HepG2 (cell line): ENCODE data around the gene ADGRD1. TPM values are rescaled to one million over a fixed set of nuclear protein-coding genes. Genes with fewer than 3 reads are reported as not detected.

Source experiments
- JUN ChIP-seq: sonication (generic); formaldehyde crosslinking; IDR thresholded peaks from 2 replicates; pipeline ENCODE4 v1.4.0; 2020; ENCODE audit warnings: mild to moderate bottlenecking, missing genetic modification reagents
- NR0B2 ChIP-seq: sonication (generic); formaldehyde crosslinking; IDR thresholded peaks from 2 replicates; pipeline ENCODE4 v1.4.0; 2020; ENCODE audit warnings: mild to moderate bottlenecking, missing genetic modification reagents
- PCBP2 ChIP-seq: fragments of 200-400 bp; formaldehyde crosslinking; optimal IDR thresholded peaks from 2 replicates; pipeline ENCODE3; 2018; ENCODE audit warnings: low read length, low read depth; ENCODE audit not compliant: poor library complexity, severe bottlenecking
- REL ChIP-seq: sonication (generic); formaldehyde crosslinking; conservative IDR thresholded peaks from 2 replicates; pipeline ENCODE4 v1.8.0; 2022; ENCODE audit warnings: mild to moderate bottlenecking, missing genetic modification reagents, moderate library complexity
- SCMH1 ChIP-seq: sonication (generic); formaldehyde crosslinking; IDR thresholded peaks from 2 replicates; pipeline ENCODE4 v1.9.0; 2021; ENCODE audit warnings: missing genetic modification reagents, mild to moderate bottlenecking, borderline replicate concordance
- SIX4 ChIP-seq: sonication (generic); formaldehyde crosslinking; IDR thresholded peaks from 2 replicates; pipeline ENCODE4 v1.4.0; 2020; ENCODE audit warnings: missing genetic modification reagents
- UBTF ChIP-seq: sonication (generic); formaldehyde crosslinking; IDR thresholded peaks from 2 replicates; pipeline ENCODE4 v1.4.0; 2020; ENCODE audit warnings: mild to moderate bottlenecking, missing genetic modification reagents
- ZNF263 ChIP-seq: sonication (generic); formaldehyde crosslinking; IDR thresholded peaks from 2 replicates; pipeline ENCODE4 v1.4.0; 2020; ENCODE audit warnings: missing genetic modification reagents
- ZNF33B ChIP-seq: sonication (generic); formaldehyde crosslinking; IDR thresholded peaks from 2 replicates; pipeline ENCODE4 v1.5.1; 2020; ENCODE audit warnings: mild to moderate bottlenecking, missing genetic modification reagents
- ZNF687 ChIP-seq: sonication (generic); formaldehyde crosslinking; IDR thresholded peaks from 2 replicates; pipeline ENCODE4 v1.5.1; 2020; ENCODE audit warnings: mild to moderate bottlenecking, missing genetic modification reagents, moderate library complexity
- ZNF891 ChIP-seq: sonication (generic); formaldehyde crosslinking; IDR thresholded peaks from 2 replicates; pipeline ENCODE4 v1.5.0; 2020; ENCODE audit warnings: mild to moderate bottlenecking, missing genetic modification reagents
- polyA plus RNA-seq, 8 experiments: library from polyadenylated mRNA; depleted of rRNA in 3 of 8; stranded (reverse) in 7 of 8; unstranded in 1 of 8; fragments of >200 nt; fragmentation: Illumina TruSeq in 4 of 8; extraction: Trizol in 4 of 8; gene quantifications; 2 replicates each; pipeline versions ENCODE4 v1.2.1 to v1.2.3, GENCODE V29; 2011 to 2016; ENCODE audit warnings: low read depth in 4 of 8, missing spikeins in 1 of 8, mixed read lengths in 1 of 8; ENCODE audit not compliant: insufficient read depth in 1 of 8
- total RNA-seq, 5 experiments: library from RNA; depleted of rRNA; stranded (reverse); fragments of >200 nt; fragmentation: Illumina TruSeq; extraction: Trizol; gene quantifications; 2 replicates each; pipeline ENCODE4 v1.2.3, GENCODE V29; 2016; ENCODE audit warnings: low read depth in 1 of 5
- TF ChIP-seq, protein P1 (sequence below): sonication (generic); formaldehyde crosslinking; conservative IDR thresholded peaks from 2 replicates; pipeline ENCODE4 v1.5.0; 2020; ENCODE audit warnings: missing genetic modification reagents

Gene ADGRD1
- total and polyA plus RNA-seq, 2 of the 13 experiments (the other 11 are each of a cell fraction or from before 2014, with no cell fraction given), result 0.46 to 12.4 TPM

GRCh38 chr12:131115766-131116467, 162.2 kb downstream of the ADGRD1 start (continued):
- TF ChIP-seq ZNF687 (CRISPR knock-in tag) (no peak), UBTF (CRISPR knock-in tag) (no peak), SIX4 (CRISPR knock-in tag) (no peak), SCMH1 (CRISPR knock-in tag) (no peak), REL (CRISPR knock-in tag) (no peak), ZNF33B (CRISPR knock-in tag) (no peak), PCBP2 (no peak), ZNF263 (CRISPR knock-in tag) (no peak), JUN (CRISPR knock-in tag) (no peak), ZNF891 (CRISPR knock-in tag) (no peak), NR0B2 (CRISPR knock-in tag) (no peak)
- TF ChIP-seq, protein P1, sequence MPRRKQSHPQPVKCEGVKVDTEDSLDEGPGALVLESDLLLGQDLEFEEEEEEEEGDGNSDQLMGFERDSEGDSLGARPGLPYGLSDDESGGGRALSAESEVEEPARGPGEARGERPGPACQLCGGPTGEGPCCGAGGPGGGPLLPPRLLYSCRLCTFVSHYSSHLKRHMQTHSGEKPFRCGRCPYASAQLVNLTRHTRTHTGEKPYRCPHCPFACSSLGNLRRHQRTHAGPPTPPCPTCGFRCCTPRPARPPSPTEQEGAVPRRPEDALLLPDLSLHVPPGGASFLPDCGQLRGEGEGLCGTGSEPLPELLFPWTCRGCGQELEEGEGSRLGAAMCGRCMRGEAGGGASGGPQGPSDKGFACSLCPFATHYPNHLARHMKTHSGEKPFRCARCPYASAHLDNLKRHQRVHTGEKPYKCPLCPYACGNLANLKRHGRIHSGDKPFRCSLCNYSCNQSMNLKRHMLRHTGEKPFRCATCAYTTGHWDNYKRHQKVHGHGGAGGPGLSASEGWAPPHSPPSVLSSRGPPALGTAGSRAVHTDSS (CRISPR knock-in tag), result no peak
